ENCODE data around the gene MFNG.
A peak's percentile ranks its signal among the peaks of the same experiment; 100 is the strongest.
"Not testable (repeated sequence)": the region's sequence is repeated elsewhere in the genome, so short reads cannot be mapped to it uniquely, and the experiment has no call there.

MFNG gene

GRCh38 chr22:37473437-37473946, 12.7 kb downstream of the MFNG start:
- DNase-seq (ENCODE audit: low spot score), result no peak

- peak; percentile 64 for DNase-seq (ENCODE audit: low spot score)
Measured at GRCh38 chr22:37472418-37473006, 13.7 kb downstream of the MFNG start.

- DNase-seq (ENCODE audit: low spot score), result no peak
Measured at GRCh38 chr22:37471727-37472417, 14.3 kb downstream of the MFNG start.

- no peak for DNase-seq (ENCODE audit: low spot score)
Measured at GRCh38 chr22:37470087-37470445, 16.1 kb downstream of the MFNG start.

GRCh38 chr22:37469416-37470086, 16.6 kb downstream of the MFNG start:
- no peak for DNase-seq (ENCODE audit: low spot score)

GRCh38 chr22:37468201-37468695, 17.9 kb downstream of the MFNG start:
- not testable (repeated sequence) for DNase-seq (ENCODE audit: low spot score)

GRCh38 chr22:37467391-37467955, 18.7 kb downstream of the MFNG start:
- no peak for DNase-seq (ENCODE audit: low spot score)

GRCh38 chr22:37464181-37464580, 22.0 kb downstream of the MFNG start:
- DNase-seq (ENCODE audit: low spot score), result peak; percentile 33

GRCh38 chr22:37462983-37463382, 23.2 kb downstream of the MFNG start:
- DNase-seq (ENCODE audit: low spot score), result no peak

- no peak for DNase-seq (ENCODE audit: low spot score)
Measured at GRCh38 chr22:37462436-37462835, 23.7 kb downstream of the MFNG start.

- DNase-seq (ENCODE audit: low spot score), result no peak
Measured at GRCh38 chr22:37461961-37462360, 24.2 kb downstream of the MFNG start.

GRCh38 chr22:37460684-37461083, 25.5 kb downstream of the MFNG start:
- no peak for DNase-seq (ENCODE audit: low spot score)

- DNase-seq (ENCODE audit: low spot score), result no peak
Measured at GRCh38 chr22:37459206-37459605, 27.0 kb downstream of the MFNG start.

GRCh38 chr22:37457093-37457893, 28.9 kb downstream of the MFNG start:
- DNase-seq (ENCODE audit: low spot score), result peak; percentile 81

- no peak for DNase-seq (ENCODE audit: low spot score)
Measured at GRCh38 chr22:37456346-37456745, 29.8 kb downstream of the MFNG start.

- no peak for DNase-seq (ENCODE audit: low spot score)
Measured at GRCh38 chr22:37455896-37456295, 30.3 kb downstream of the MFNG start.

GRCh38 chr22:37454857-37455686, 31.1 kb downstream of the MFNG start:
- DNase-seq (ENCODE audit: low spot score), result no peak

GRCh38 chr22:37453696-37454095, 32.5 kb downstream of the MFNG start:
- DNase-seq (ENCODE audit: low spot score), result no peak

GRCh38 chr22:37451218-37451617, 35.0 kb downstream of the MFNG start:
- DNase-seq (ENCODE audit: low spot score), result no peak

GRCh38 chr22:37449331-37450001, 36.7 kb downstream of the MFNG start:
- no peak for DNase-seq (ENCODE audit: low spot score)
